Neural cell (in vitro differentiated cells): ENCODE measurements around the gene ZNF536. TPM values are rescaled to one million over a fixed set of nuclear protein-coding genes. Genes with fewer than 3 reads are reported as not detected.

Experiments used
- H2AFZ ChIP-seq: fragments of 200-600, 300-800 bp; sonication (generic), shearing (Covaris generic); 2 replicates; pipeline ENCODE4 v1.6.0; 2014; ENCODE audit warnings: low read depth, mild to moderate bottlenecking, antibody characterized with exemption, low read length, moderate library complexity
- H3F3A ChIP-seq: fragments of 200-600 bp; shearing (Covaris generic); 2 replicates; pipeline ENCODE4 v1.6.1; 2016; ENCODE audit warnings: mild to moderate bottlenecking, moderate library complexity, mixed read lengths, antibody characterized with exemption, low read length; ENCODE audit not compliant: insufficient read depth, poor library complexity, severe bottlenecking
- H3K27ac ChIP-seq: fragments of 200-600, 300-800 bp; sonication (generic), shearing (Covaris generic); 2 replicates; pipeline ENCODE4 v1.5.1; 2014; ENCODE audit warnings: mild to moderate bottlenecking, low read length, moderate library complexity
- H3K27me3 ChIP-seq: fragments of 300-800, 200-600 bp; sonication (generic), shearing (Covaris generic); 2 replicates; pipeline ENCODE4 v1.6.0; 2014; ENCODE audit warnings: mild to moderate bottlenecking, low read depth, low read length, moderate library complexity; ENCODE audit not compliant: insufficient read depth
- H3K36me3 ChIP-seq: fragments of 300-800, 200-600 bp; sonication (generic), shearing (Covaris generic); 2 replicates; pipeline ENCODE4 v1.5.1; 2014; ENCODE audit warnings: mild to moderate bottlenecking, antibody characterized with exemption, low read length, moderate library complexity; ENCODE audit not compliant: insufficient read depth
- H3K4me2 ChIP-seq: fragments of 300-800, 200-600 bp; sonication (generic), shearing (Covaris generic); 2 replicates; pipeline ENCODE4 v1.6.0; 2014; ENCODE audit warnings: mild to moderate bottlenecking, low read length
- H3K4me3 ChIP-seq: fragments of 300-800, 200-600 bp; sonication (generic), shearing (Covaris generic); 2 replicates; pipeline ENCODE4 v1.5.1; 2014; ENCODE audit warnings: mild to moderate bottlenecking, low read length, moderate library complexity
- H3K79me2 ChIP-seq: fragments of 200-600 bp; shearing (Covaris generic); replicated peaks from 2 replicates; pipeline ENCODE4 v1.6.0; 2014; ENCODE audit warnings: mild to moderate bottlenecking, low read length, moderate library complexity; ENCODE audit not compliant: insufficient read depth
- H3K9ac ChIP-seq: fragments of 300-800, 200-600 bp; sonication (generic), shearing (Covaris generic); 2 replicates; pipeline ENCODE4 v1.6.1; 2016; ENCODE audit warnings: mild to moderate bottlenecking, low read length, mixed read lengths
- H3K9me2 ChIP-seq: fragments of 200-600 bp; shearing (Covaris generic); 2 replicates; pipeline ENCODE4 v1.6.1; 2016; ENCODE audit warnings: mild to moderate bottlenecking, low read length, mixed read lengths; ENCODE audit not compliant: insufficient read depth
- H3K9me3 ChIP-seq: fragments of 200-600, 300-800 bp; sonication (generic), shearing (Covaris generic); 2 replicates; pipeline ENCODE4 v1.6.1; 2016; ENCODE audit warnings: mild to moderate bottlenecking, mixed run types, low read length, moderate library complexity, mixed read lengths
- H4K20me1 ChIP-seq: fragments of 200-600 bp; shearing (Covaris generic); 2 replicates; pipeline ENCODE4 v1.6.1; 2016; ENCODE audit warnings: mild to moderate bottlenecking, mixed run types; ENCODE audit not compliant: insufficient read depth
- EP300 ChIP-seq: fragments of 450-650 bp; conservative IDR thresholded peaks from 2 replicates; pipeline ENCODE4 v1.6.1; 2014; ENCODE audit warnings: antibody characterized with exemption, mild to moderate bottlenecking, moderate library complexity; ENCODE audit not compliant: poor library complexity, severe bottlenecking
- EZH2 ChIP-seq: fragments of 200-600, 300-800 bp; shearing (Covaris generic), sonication (generic); IDR thresholded peaks from 2 replicates; pipeline ENCODE4 v1.6.1; 2014; ENCODE audit warnings: antibody characterized with exemption, low read length, borderline replicate concordance, mild to moderate bottlenecking; ENCODE audit not compliant: insufficient read depth, poor library complexity, severe bottlenecking
- MXI1 ChIP-seq: fragments of 450-650 bp; conservative IDR thresholded peaks from 2 replicates; pipeline ENCODE4 v1.6.1; 2014; ENCODE audit warnings: antibody characterized with exemption, mild to moderate bottlenecking; ENCODE audit not compliant: poor library complexity, severe bottlenecking
- POLR2AphosphoS5 ChIP-seq: IDR thresholded peaks from 2 replicates; pipeline ENCODE4 v1.6.1; 2012
- RAD21 ChIP-seq: fragments of 450-650 bp; conservative IDR thresholded peaks from 2 replicates; pipeline ENCODE4 v1.6.1; 2014; ENCODE audit warnings: antibody characterized with exemption, mild to moderate bottlenecking, moderate library complexity
- TAF1 ChIP-seq: IDR thresholded peaks from 2 replicates; pipeline ENCODE4 v1.6.1; 2012; ENCODE audit warnings: low read depth
- polyA plus RNA-seq: library from polyadenylated mRNA; depleted of rRNA; stranded (reverse); fragments of >200 nt; gene quantifications from 2 replicates; pipeline ENCODE4 v1.2.3, GENCODE V29; 2014
- TF ChIP-seq, protein P1 (sequence below): fragments of 450-650 bp; IDR thresholded peaks from 2 replicates; pipeline ENCODE4 v1.5.1; 2014; ENCODE audit warnings: antibody characterized with exemption, mild to moderate bottlenecking, moderate library complexity; ENCODE audit not compliant: poor library complexity, severe bottlenecking
- TF ChIP-seq, protein P2 (sequence below): IDR thresholded peaks from 2 replicates; pipeline ENCODE4 v1.6.1; 2012; ENCODE audit warnings: borderline replicate concordance

The ZNF536 gene
- polyA plus RNA-seq, 1 donor from 2014 or later = 13.9 TPM

DNA sequence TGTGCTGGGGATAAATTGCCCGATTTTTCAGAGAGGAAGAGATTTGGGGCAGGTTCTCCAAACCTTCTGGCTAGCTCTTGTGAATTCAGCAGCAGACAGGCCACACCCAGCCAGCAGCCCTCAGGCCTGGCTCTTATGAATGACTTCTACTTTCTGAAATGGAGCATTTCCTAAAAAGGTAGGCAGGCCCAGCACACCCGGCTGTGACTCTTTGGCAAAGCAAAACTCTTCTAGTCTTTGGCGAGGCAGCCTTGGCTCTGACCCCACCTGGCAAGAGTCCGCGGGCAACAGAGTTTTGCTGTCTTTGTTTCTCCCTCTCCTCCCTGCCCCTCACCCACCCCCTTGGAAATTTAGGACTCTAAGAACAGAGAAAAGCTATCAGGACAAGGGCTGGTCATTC lies 221.2 kb downstream of the ZNF536 start:
- Histone ChIP-seq H3K4me2 (no peak overlapping the region), H3F3A (no peaks in the 10 kb centered on the region), H3K79me2 (no peaks in the 10 kb centered on the region), H2AFZ (no peak overlapping the region), H3K9me3 (no peaks in the 10 kb centered on the region), H3K9me2 (no peaks in the 10 kb centered on the region), H3K27me3 (no peaks in the 10 kb centered on the region), H3K4me3 (no peak overlapping the region), H3K36me3 (no peaks in the 10 kb centered on the region), H3K9ac (no peak overlapping the region), H4K20me1 (no peaks in the 10 kb centered on the region), H3K27ac (no peak overlapping the region)
- TF ChIP-seq MXI1 = no peak
- TF ChIP-seq RAD21 = no peak
- TF ChIP-seq, protein P1, sequence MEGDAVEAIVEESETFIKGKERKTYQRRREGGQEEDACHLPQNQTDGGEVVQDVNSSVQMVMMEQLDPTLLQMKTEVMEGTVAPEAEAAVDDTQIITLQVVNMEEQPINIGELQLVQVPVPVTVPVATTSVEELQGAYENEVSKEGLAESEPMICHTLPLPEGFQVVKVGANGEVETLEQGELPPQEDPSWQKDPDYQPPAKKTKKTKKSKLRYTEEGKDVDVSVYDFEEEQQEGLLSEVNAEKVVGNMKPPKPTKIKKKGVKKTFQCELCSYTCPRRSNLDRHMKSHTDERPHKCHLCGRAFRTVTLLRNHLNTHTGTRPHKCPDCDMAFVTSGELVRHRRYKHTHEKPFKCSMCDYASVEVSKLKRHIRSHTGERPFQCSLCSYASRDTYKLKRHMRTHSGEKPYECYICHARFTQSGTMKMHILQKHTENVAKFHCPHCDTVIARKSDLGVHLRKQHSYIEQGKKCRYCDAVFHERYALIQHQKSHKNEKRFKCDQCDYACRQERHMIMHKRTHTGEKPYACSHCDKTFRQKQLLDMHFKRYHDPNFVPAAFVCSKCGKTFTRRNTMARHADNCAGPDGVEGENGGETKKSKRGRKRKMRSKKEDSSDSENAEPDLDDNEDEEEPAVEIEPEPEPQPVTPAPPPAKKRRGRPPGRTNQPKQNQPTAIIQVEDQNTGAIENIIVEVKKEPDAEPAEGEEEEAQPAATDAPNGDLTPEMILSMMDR = no peak
- TF ChIP-seq EZH2 = no peak
- TF ChIP-seq TAF1 = no peak
- no peak for TF ChIP-seq EP300

DNA sequence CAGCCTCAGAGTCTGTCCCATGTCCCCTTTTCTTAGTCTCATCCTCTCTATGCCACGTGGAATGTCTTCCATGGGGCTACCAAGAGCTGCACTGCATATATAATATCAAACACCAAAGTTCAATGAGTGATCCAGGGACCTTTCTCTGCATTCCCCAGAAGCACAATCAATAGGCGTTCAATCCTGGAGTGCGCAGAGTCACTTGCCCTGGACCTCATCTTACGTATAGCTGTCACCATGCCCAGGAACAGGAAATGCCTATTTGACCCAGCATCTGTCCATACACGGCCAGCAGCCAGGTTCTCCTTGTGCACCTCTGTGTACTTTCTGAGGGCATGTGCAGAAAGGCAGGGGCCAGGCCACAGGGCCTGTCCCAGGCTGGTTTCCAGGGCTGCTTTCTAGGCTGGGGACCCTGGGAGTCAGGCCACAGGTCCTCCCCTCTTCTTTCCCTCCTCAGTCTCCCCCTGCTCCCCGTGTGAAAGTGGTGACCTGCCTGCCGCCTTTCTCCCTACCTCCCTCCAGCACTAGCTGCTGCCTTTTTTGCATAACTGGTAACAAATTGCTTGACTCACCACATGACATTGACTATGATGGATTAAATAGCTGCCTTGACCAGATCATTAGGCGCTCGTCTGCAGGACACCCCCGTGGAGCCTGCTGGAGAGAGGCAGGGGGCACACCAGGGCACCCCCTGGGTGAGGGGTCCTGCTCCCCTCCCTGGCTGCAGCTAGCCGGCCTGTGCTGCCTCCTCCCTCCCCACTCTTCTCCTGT lies 222.0 kb downstream of the ZNF536 start:
- Histone ChIP-seq H2AFZ (no peak overlapping the region), H3K27ac (no peak overlapping the region), H3K9ac (no peak overlapping the region), H3K79me2 (no peaks in the 10 kb centered on the region), H3F3A (no peaks in the 10 kb centered on the region), H3K4me3 (no peak overlapping the region), H3K9me2 (no peaks in the 10 kb centered on the region), H3K4me2 (no peak overlapping the region), H3K27me3 (no peaks in the 10 kb centered on the region), H3K9me3 (no peaks in the 10 kb centered on the region), H4K20me1 (no peaks in the 10 kb centered on the region), H3K36me3 (no peaks in the 10 kb centered on the region)
- TF ChIP-seq EP300 (no peak), TAF1 (no peak), RAD21 (no peak), POLR2AphosphoS5 (no peak), EZH2 (no peak), MXI1 (no peak)
- TF ChIP-seq, protein P2, sequence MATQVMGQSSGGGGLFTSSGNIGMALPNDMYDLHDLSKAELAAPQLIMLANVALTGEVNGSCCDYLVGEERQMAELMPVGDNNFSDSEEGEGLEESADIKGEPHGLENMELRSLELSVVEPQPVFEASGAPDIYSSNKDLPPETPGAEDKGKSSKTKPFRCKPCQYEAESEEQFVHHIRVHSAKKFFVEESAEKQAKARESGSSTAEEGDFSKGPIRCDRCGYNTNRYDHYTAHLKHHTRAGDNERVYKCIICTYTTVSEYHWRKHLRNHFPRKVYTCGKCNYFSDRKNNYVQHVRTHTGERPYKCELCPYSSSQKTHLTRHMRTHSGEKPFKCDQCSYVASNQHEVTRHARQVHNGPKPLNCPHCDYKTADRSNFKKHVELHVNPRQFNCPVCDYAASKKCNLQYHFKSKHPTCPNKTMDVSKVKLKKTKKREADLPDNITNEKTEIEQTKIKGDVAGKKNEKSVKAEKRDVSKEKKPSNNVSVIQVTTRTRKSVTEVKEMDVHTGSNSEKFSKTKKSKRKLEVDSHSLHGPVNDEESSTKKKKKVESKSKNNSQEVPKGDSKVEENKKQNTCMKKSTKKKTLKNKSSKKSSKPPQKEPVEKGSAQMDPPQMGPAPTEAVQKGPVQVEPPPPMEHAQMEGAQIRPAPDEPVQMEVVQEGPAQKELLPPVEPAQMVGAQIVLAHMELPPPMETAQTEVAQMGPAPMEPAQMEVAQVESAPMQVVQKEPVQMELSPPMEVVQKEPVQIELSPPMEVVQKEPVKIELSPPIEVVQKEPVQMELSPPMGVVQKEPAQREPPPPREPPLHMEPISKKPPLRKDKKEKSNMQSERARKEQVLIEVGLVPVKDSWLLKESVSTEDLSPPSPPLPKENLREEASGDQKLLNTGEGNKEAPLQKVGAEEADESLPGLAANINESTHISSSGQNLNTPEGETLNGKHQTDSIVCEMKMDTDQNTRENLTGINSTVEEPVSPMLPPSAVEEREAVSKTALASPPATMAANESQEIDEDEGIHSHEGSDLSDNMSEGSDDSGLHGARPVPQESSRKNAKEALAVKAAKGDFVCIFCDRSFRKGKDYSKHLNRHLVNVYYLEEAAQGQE = no peak
- TF ChIP-seq, protein P1 = no peak
